ENCODE data around the gene HTR2A.

Gene HTR2A

DNA sequence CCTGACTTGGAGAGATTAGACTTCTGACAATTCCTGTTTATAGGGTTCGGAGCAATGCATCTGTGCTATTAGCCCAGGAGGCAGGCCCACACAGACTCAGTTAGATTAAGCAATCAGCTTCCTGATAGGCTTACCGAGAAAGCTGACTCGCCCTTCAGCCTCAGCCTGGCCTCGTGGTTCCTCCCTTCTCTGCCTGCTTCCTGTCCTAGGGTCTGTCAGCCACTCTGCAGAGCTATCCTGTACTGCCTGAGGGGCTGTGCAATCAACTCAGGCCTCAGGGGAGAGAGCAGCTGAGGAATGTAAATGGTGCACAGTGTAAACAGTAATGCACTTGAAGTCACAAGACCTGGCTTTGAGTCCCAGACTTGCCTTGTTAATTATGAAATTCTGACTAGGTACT, 30.7 kb downstream of the HTR2A start:
- H3K36me3 ChIP-seq (ENCODE audit: control insufficient read depth in 1 of 2, insufficient read depth in 2 of 2, low read depth in 1 of 2, low read length in 2 of 2): no peaks in the 10 kb centered on the region

DNA sequence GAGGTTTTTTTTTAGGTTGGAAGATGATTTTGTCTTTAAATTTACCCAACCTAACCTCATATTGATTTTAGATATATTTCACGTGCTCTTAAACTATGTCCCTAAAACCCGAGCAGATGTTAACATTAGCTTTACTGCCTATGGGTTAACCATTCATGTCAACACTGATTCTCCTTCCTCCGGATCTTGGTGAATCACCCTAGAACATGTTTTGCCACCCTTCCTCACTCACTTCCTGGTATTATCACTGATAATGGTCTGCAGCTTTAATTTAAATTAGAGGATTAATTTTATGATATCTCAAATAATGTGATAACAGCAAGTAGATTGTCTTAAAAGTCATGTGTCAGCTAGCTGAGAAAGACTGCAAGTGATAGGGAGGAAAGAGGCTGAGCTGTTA, 31.9 kb downstream of the HTR2A start:
- Histone ChIP-seq H3K27me3 (ENCODE audit: control insufficient read depth in 1 of 2, insufficient read depth in 1 of 2, low read length in 2 of 2) (no peaks in the 10 kb centered on the region), H4K8ac (ENCODE audit: low read length) (no peak overlapping the region), H2BK15ac (ENCODE audit: low read depth, poor library complexity, severe bottlenecking) (no peak overlapping the region), H3K4ac (ENCODE audit: low read depth in 1 of 2, low read length in 2 of 2) (no peak overlapping the region), H3K23ac (ENCODE audit: low read length in 2 of 2) (no peak overlapping the region), H2AK5ac (ENCODE audit: low read length, severe bottlenecking) (no peak overlapping the region), H3K14ac (ENCODE audit: low read length in 2 of 2) (no peak overlapping the region), H3K4me2 (ENCODE audit: low read length, poor library complexity, severe bottlenecking) (no peak overlapping the region), H2AFZ (ENCODE audit: low read depth, low read length) (no peak overlapping the region), H3K27ac (ENCODE audit: low read length, poor library complexity, severe bottlenecking) (no peak overlapping the region), H3K79me1 (replicated peaks; ENCODE audit: low read length, poor library complexity, severe bottlenecking) (no peaks in the 10 kb centered on the region), H3K4me3 (ENCODE audit: insufficient read depth in 1 of 2, low read depth in 1 of 2, low read length in 2 of 2) (no peak overlapping the region), H3K18ac (ENCODE audit: low read depth in 1 of 2, low read length in 2 of 2) (peak overlapping the region in 1 of 2 experiments; percentile 33), H4K91ac (ENCODE audit: low read length) (no peak overlapping the region), H3K9me3 (ENCODE audit: control insufficient read depth, low read length) (no peaks in the 10 kb centered on the region), H2BK5ac (ENCODE audit: low read depth, low read length, poor library complexity, severe bottlenecking) (no peak overlapping the region), H2BK120ac (ENCODE audit: low read depth, low read length) (no peak overlapping the region), H2BK12ac (ENCODE audit: low read length in 2 of 2) (peak overlapping the region in 1 of 2 experiments; percentile 98), H3K36me3 (ENCODE audit: control insufficient read depth in 1 of 2, insufficient read depth in 2 of 2, low read depth in 1 of 2, low read length in 2 of 2) (no peaks in the 10 kb centered on the region), H3K9ac (ENCODE audit: low read length) (no peak overlapping the region), H3K4me1 (ENCODE audit: control insufficient read depth, insufficient read depth, low read depth, low read length) (no peaks in the 10 kb centered on the region)
- no peak for DNase-seq
- WGBS: 83% methylated on average over 3 of the region's 3 CpGs

More for the DNA sequence above, 30.7 kb downstream of the HTR2A start:
- H3K23ac ChIP-seq (ENCODE audit: low read length in 2 of 2): no peak overlapping the region
- no peaks in the 10 kb centered on the region for H3K79me1 ChIP-seq (replicated peaks; ENCODE audit: low read length, poor library complexity, severe bottlenecking)
- no peak overlapping the region for H3K4ac ChIP-seq (ENCODE audit: low read depth in 1 of 2, low read length in 2 of 2)
- H2AFZ ChIP-seq (ENCODE audit: low read depth, low read length): no peak overlapping the region
- H3K4me3 ChIP-seq (ENCODE audit: insufficient read depth in 1 of 2, low read depth in 1 of 2, low read length in 2 of 2): no peak overlapping the region
- no peak overlapping the region for H4K8ac ChIP-seq (ENCODE audit: low read length)
- H2BK5ac ChIP-seq (ENCODE audit: low read depth, low read length, poor library complexity, severe bottlenecking): no peak overlapping the region
- no peak overlapping the region for H4K91ac ChIP-seq (ENCODE audit: low read length)
- no peak overlapping the region for H3K18ac ChIP-seq (ENCODE audit: low read depth in 1 of 2, low read length in 2 of 2)
- H2AK5ac ChIP-seq (ENCODE audit: low read length, severe bottlenecking): no peak overlapping the region
- H2BK120ac ChIP-seq (ENCODE audit: low read depth, low read length): no peak overlapping the region
- H2BK12ac ChIP-seq (ENCODE audit: low read length in 2 of 2): no peak overlapping the region
- WGBS: 2% methylated on average over 4 of the region's 4 CpGs
- H3K9me3 ChIP-seq (ENCODE audit: control insufficient read depth, low read length): no peaks in the 10 kb centered on the region
- no peak overlapping the region for H3K27ac ChIP-seq (ENCODE audit: low read length, poor library complexity, severe bottlenecking)
- peak; percentile 96 for DNase-seq
- peak overlapping the region; percentile 24 for H3K9ac ChIP-seq (ENCODE audit: low read length)
- no peaks in the 10 kb centered on the region for H3K4me1 ChIP-seq (ENCODE audit: control insufficient read depth, insufficient read depth, low read depth, low read length)
- no peak overlapping the region for H2BK15ac ChIP-seq (ENCODE audit: low read depth, poor library complexity, severe bottlenecking)
- no peak overlapping the region for H3K4me2 ChIP-seq (ENCODE audit: low read length, poor library complexity, severe bottlenecking)
- H3K14ac ChIP-seq (ENCODE audit: low read length in 2 of 2): no peak overlapping the region
- no peaks in the 10 kb centered on the region for H3K27me3 ChIP-seq (ENCODE audit: control insufficient read depth in 1 of 2, insufficient read depth in 1 of 2, low read length in 2 of 2)

DNA sequence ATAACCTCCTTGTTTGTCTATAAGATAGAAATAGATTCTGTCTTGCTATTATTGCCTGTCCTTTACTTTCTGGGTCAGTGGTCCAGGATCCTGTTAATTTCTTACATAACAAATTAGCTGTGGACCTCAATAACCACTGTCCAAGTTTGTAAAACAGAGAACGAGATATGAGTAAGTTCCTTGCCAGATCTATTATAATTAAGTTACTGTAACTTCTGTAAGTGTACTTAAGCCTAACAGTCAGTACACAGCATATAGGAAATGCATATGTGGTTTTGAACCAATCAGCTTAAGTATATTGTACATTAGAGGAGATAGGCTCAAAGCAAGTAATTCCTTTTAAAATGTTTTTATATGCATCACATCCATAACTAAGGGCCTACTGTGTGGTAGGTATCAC, 34.9 kb downstream of the HTR2A start:
- H3K4me2 ChIP-seq (ENCODE audit: low read length, poor library complexity, severe bottlenecking): no peak overlapping the region
- H3K9me3 ChIP-seq (ENCODE audit: control insufficient read depth, low read length): no peaks in the 10 kb centered on the region
- H2BK120ac ChIP-seq (ENCODE audit: low read depth, low read length): no peak overlapping the region
- H3K36me3 ChIP-seq (ENCODE audit: control insufficient read depth in 1 of 2, insufficient read depth in 2 of 2, low read depth in 1 of 2, low read length in 2 of 2): no peaks in the 10 kb centered on the region
- H2BK15ac ChIP-seq (ENCODE audit: low read depth, poor library complexity, severe bottlenecking): no peak overlapping the region
- no peak overlapping the region for H3K4me3 ChIP-seq (ENCODE audit: insufficient read depth in 1 of 2, low read depth in 1 of 2, low read length in 2 of 2)
- no peak overlapping the region for H2AK5ac ChIP-seq (ENCODE audit: low read length, severe bottlenecking)
- H3K18ac ChIP-seq (ENCODE audit: low read depth in 1 of 2, low read length in 2 of 2): no peak overlapping the region
- H3K4me1 ChIP-seq (ENCODE audit: control insufficient read depth, insufficient read depth, low read depth, low read length): no peaks in the 10 kb centered on the region
- H4K91ac ChIP-seq (ENCODE audit: low read length): no peak overlapping the region
- no peaks in the 10 kb centered on the region for H3K79me1 ChIP-seq (replicated peaks; ENCODE audit: low read length, poor library complexity, severe bottlenecking)
- H3K23ac ChIP-seq (ENCODE audit: low read length in 2 of 2): no peak overlapping the region
- H3K4ac ChIP-seq (ENCODE audit: low read depth in 1 of 2, low read length in 2 of 2): no peak overlapping the region
- no peak overlapping the region for H3K14ac ChIP-seq (ENCODE audit: low read length in 2 of 2)
- no peak overlapping the region for H2BK5ac ChIP-seq (ENCODE audit: low read depth, low read length, poor library complexity, severe bottlenecking)
- H2BK12ac ChIP-seq (ENCODE audit: low read length in 2 of 2): no peak overlapping the region
- no peak overlapping the region for H3K9ac ChIP-seq (ENCODE audit: low read length)
- no peak overlapping the region for H3K27ac ChIP-seq (ENCODE audit: low read length, poor library complexity, severe bottlenecking)
- no peaks in the 10 kb centered on the region for H3K27me3 ChIP-seq (ENCODE audit: control insufficient read depth in 1 of 2, insufficient read depth in 1 of 2, low read length in 2 of 2)
- no peak overlapping the region for H2AFZ ChIP-seq (ENCODE audit: low read depth, low read length)
- no CpG with 5 or more reads among the region's 1 CpG for WGBS
- no peak for DNase-seq
- no peak overlapping the region for H4K8ac ChIP-seq (ENCODE audit: low read length)

GRCh38 chr13:46860722-46861121, 36.1 kb downstream of the HTR2A start:
- Histone ChIP-seq H3K4me3 (ENCODE audit: insufficient read depth in 1 of 2, low read depth in 1 of 2, low read length in 2 of 2) (no peak overlapping the region), H2AK5ac (ENCODE audit: low read length, severe bottlenecking) (no peak overlapping the region), H3K9me3 (ENCODE audit: control insufficient read depth, low read length) (no peaks in the 10 kb centered on the region), H3K4ac (ENCODE audit: low read depth in 1 of 2, low read length in 2 of 2) (no peak overlapping the region), H2BK5ac (ENCODE audit: low read depth, low read length, poor library complexity, severe bottlenecking) (no peak overlapping the region), H3K27ac (ENCODE audit: low read length, poor library complexity, severe bottlenecking) (no peak overlapping the region), H2BK120ac (ENCODE audit: low read depth, low read length) (no peak overlapping the region), H4K8ac (ENCODE audit: low read length) (no peak overlapping the region), H4K91ac (ENCODE audit: low read length) (no peak overlapping the region), H3K36me3 (ENCODE audit: control insufficient read depth in 1 of 2, insufficient read depth in 2 of 2, low read depth in 1 of 2, low read length in 2 of 2) (no peaks in the 10 kb centered on the region), H3K14ac (ENCODE audit: low read length in 2 of 2) (no peak overlapping the region), H3K23ac (ENCODE audit: low read length in 2 of 2) (no peak overlapping the region), H3K79me1 (replicated peaks; ENCODE audit: low read length, poor library complexity, severe bottlenecking) (no peaks in the 10 kb centered on the region), H2BK15ac (ENCODE audit: low read depth, poor library complexity, severe bottlenecking) (no peak overlapping the region), H3K4me1 (ENCODE audit: control insufficient read depth, insufficient read depth, low read depth, low read length) (no peaks in the 10 kb centered on the region), H2BK12ac (ENCODE audit: low read length in 2 of 2) (no peak overlapping the region), H3K9ac (ENCODE audit: low read length) (no peak overlapping the region), H3K18ac (ENCODE audit: low read depth in 1 of 2, low read length in 2 of 2) (no peak overlapping the region), H2AFZ (ENCODE audit: low read depth, low read length) (no peak overlapping the region), H3K4me2 (ENCODE audit: low read length, poor library complexity, severe bottlenecking) (no peak overlapping the region), H3K27me3 (ENCODE audit: control insufficient read depth in 1 of 2, insufficient read depth in 1 of 2, low read length in 2 of 2) (no peaks in the 10 kb centered on the region)
- DNase-seq: no peak
